PC-3 (cell line): Measurements from ENCODE around the gene UBTD1.

ENCODE experiments used
- CTCF ChIP-seq: fragments of 300-600 bp; sonication (generic); conservative IDR thresholded peaks from 2 replicates; pipeline ENCODE4 v1.5.1; 2017; ENCODE audit warnings: antibody characterized with exemption, low read depth, mild to moderate bottlenecking, low read length
- EZH2 ChIP-seq: fragments of 300-600 bp; sonication (generic); IDR thresholded peaks from one replicate; pipeline ENCODE4 v1.6.1; 2017; ENCODE audit warnings: antibody characterized with exemption, mild to moderate bottlenecking, low read length; ENCODE audit not compliant: unreplicated experiment
- EZH2phosphoT487 ChIP-seq: fragments of 300-600 bp; sonication (generic); IDR thresholded peaks from 2 replicates; pipeline ENCODE4 v1.6.1; 2018; ENCODE audit warnings: mild to moderate bottlenecking, antibody characterized with exemption, low read length, borderline replicate concordance

- TF ChIP-seq CTCF (no peak), EZH2 (no peak), EZH2phosphoT487 (no peak)
Observed at GRCh38 chr10:97566336-97566996, 67.7 kb downstream of the UBTD1 start.
